Type B pancreatic cell (in vitro differentiated cells): Measurements from ENCODE around the gene IL32. TPM values are rescaled to one million over a fixed set of nuclear protein-coding genes. Genes with fewer than 3 reads are reported as not detected.

Experiments
- DNase-seq: peaks from one replicate; pipeline ENCODE4 v3.0.0; 2021; ENCODE audit warnings: mixed read lengths; ENCODE audit not compliant: unreplicated experiment; ENCODE audit errors: extremely low spot score
- H3K27ac Mint-ChIP-seq: 2 replicates; pipeline ENCODE4 v1.8.0; 2021; ENCODE audit warnings: mild to moderate bottlenecking, mixed read lengths
- H3K27me3 Mint-ChIP-seq: 2 replicates; pipeline ENCODE4 v1.8.0; 2021; ENCODE audit warnings: mixed read lengths
- H3K36me3 Mint-ChIP-seq: 2 replicates; pipeline ENCODE4 v1.8.0; 2021; ENCODE audit warnings: mixed read lengths
- H3K4me1 Mint-ChIP-seq: one replicate; pipeline ENCODE4 v1.8.0; 2021; ENCODE audit warnings: mixed read lengths; ENCODE audit not compliant: unreplicated experiment
- H3K4me3 Mint-ChIP-seq: 2 replicates; pipeline ENCODE4 v1.8.0; 2021; ENCODE audit warnings: mild to moderate bottlenecking, mixed read lengths
- H3K9me3 Mint-ChIP-seq: 2 replicates; pipeline ENCODE4 v1.8.0; 2021; ENCODE audit warnings: mixed read lengths
- total RNA-seq: library from RNA; stranded (reverse); gene quantifications from 2 replicates; pipeline ENCODE4 v1.2.1, GENCODE V29; 2021; ENCODE audit warnings: low replicate concordance
- TF ChIP-seq, protein P1 (sequence below): fragments of 200-600 bp; sonication (generic); conservative IDR thresholded peaks from 2 replicates; pipeline ENCODE4 v1.5.0; 2021; ENCODE audit warnings: antibody characterized with exemption, mild to moderate bottlenecking

IL32 gene
- total RNA-seq, 1 donor from 2014 or later = 12.7 TPM

GRCh38 chr16:3118204-3118790, 52.9 kb downstream of the IL32 start:
- Mint-ChIP-seq H3K27me3 (no peaks in the 10 kb centered on the region), H3K9me3 (no peaks in the 10 kb centered on the region), H3K4me3 (no peak overlapping the region), H3K4me1 (peaks cover 11% of the 10 kb centered on the region), H3K36me3 (no peaks in the 10 kb centered on the region), H3K27ac (no peak overlapping the region)
- TF ChIP-seq, protein P1, sequence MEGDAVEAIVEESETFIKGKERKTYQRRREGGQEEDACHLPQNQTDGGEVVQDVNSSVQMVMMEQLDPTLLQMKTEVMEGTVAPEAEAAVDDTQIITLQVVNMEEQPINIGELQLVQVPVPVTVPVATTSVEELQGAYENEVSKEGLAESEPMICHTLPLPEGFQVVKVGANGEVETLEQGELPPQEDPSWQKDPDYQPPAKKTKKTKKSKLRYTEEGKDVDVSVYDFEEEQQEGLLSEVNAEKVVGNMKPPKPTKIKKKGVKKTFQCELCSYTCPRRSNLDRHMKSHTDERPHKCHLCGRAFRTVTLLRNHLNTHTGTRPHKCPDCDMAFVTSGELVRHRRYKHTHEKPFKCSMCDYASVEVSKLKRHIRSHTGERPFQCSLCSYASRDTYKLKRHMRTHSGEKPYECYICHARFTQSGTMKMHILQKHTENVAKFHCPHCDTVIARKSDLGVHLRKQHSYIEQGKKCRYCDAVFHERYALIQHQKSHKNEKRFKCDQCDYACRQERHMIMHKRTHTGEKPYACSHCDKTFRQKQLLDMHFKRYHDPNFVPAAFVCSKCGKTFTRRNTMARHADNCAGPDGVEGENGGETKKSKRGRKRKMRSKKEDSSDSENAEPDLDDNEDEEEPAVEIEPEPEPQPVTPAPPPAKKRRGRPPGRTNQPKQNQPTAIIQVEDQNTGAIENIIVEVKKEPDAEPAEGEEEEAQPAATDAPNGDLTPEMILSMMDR = no peak
- no peak for DNase-seq

DNA sequence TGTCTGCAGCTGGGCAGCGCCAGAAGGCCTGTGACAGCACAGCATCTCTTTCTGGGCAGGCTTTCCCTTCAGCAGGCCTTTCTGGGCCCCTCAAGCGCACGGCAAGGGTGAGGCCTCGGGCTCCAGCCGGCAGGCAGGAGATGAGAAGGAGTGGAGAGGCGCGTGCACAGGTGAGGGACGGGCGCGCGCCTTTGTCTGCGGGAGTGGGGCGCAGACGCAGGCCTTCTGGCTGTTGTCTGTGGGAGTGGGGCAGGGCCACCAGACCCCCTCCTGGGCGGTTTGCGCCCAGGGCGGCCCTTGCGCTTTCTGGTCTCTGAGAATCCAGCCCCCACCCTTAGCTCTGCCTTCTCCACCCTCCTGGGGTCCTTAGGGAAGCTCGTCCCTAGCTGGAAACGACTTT, 53.4 kb downstream of the IL32 start:
- Mint-ChIP-seq H3K27me3 (no peaks in the 10 kb centered on the region), H3K27ac (no peak overlapping the region), H3K36me3 (no peaks in the 10 kb centered on the region), H3K4me1 (peaks cover 10% of the 10 kb centered on the region), H3K4me3 (no peak overlapping the region), H3K9me3 (no peaks in the 10 kb centered on the region)
- no peak for DNase-seq
- TF ChIP-seq, protein P1 = no peak

Other genes starting within 250 kb of the IL32 start
- not detected in 2 replicates for gene PRSS21, start 248.4 kb upstream of the IL32 start, total RNA-seq
- gene ZG16B, start 235.3 kb upstream of the IL32 start, total RNA-seq = 1.5 and 1.7 TPM in 2 replicates
- gene PRSS22, start 207.5 kb upstream of the IL32 start, total RNA-seq = 42.5 and 56.8 TPM in 2 replicates
- gene FLYWCH2, start 182.4 kb upstream of the IL32 start, total RNA-seq = 43.1 and 45.9 TPM in 2 replicates
- 17.8 and 28.6 TPM in 2 replicates for gene FLYWCH1, start 153.7 kb upstream of the IL32 start, total RNA-seq
- 4.5 and 7.7 TPM in 2 replicates for gene KREMEN2, start 101.4 kb upstream of the IL32 start, total RNA-seq
- 18.1 and 23.8 TPM in 2 replicates for gene PAQR4, start 96.3 kb upstream of the IL32 start, total RNA-seq
- gene PKMYT1, start 85.2 kb upstream of the IL32 start, total RNA-seq = 25.1 and 42.3 TPM in 2 replicates
- 0.99 and 3.4 TPM in 2 replicates for gene CLDN9, start 52.7 kb upstream of the IL32 start, total RNA-seq
- 98.9 and 243 TPM in 2 replicates for gene CLDN6, start 47.5 kb upstream of the IL32 start, total RNA-seq
- gene TNFRSF12A, start 45.3 kb upstream of the IL32 start, total RNA-seq = 24.0 and 55.5 TPM in 2 replicates
- gene HCFC1R1, start 41.7 kb upstream of the IL32 start, total RNA-seq = 34.8 and 49.4 TPM in 2 replicates
- 40.1 and 50.7 TPM in 2 replicates for gene THOC6, start 41.6 kb upstream of the IL32 start, total RNA-seq
- 15.2 and 28.6 TPM in 2 replicates for gene BICDL2, start 28.7 kb upstream of the IL32 start, total RNA-seq
- 0.14 TPM in 2 replicates for gene MMP25, start 19.1 kb upstream of the IL32 start, total RNA-seq
- not detected in 2 replicates for gene ZSCAN10, start 33.7 kb downstream of the IL32 start, total RNA-seq
- 15.0 and 18.2 TPM in 2 replicates for gene ZNF205, start 46.9 kb downstream of the IL32 start, total RNA-seq
- gene ZNF213, start 69.4 kb downstream of the IL32 start, total RNA-seq = 11.6 and 13.3 TPM in 2 replicates
- 0.34 TPM in 1 of 2 replicates, not detected in the other for gene OR1F1, start 122.6 kb downstream of the IL32 start, total RNA-seq
- 10.5 and 12.4 TPM in 2 replicates for gene ZNF200, start 169.5 kb downstream of the IL32 start, total RNA-seq
- gene MEFV, start 191.0 kb downstream of the IL32 start, total RNA-seq = 0.19 TPM in 1 of 2 replicates, not detected in the other
- 27.7 and 38.6 TPM in 2 replicates for gene ZNF263, start 217.9 kb downstream of the IL32 start, total RNA-seq
- 5.4 and 9.4 TPM in 2 replicates for gene TIGD7, start 239.8 kb downstream of the IL32 start, total RNA-seq
- 41.2 and 50.8 TPM in 2 replicates for gene ZNF75A, start 239.9 kb downstream of the IL32 start, total RNA-seq